Lower leg skin (tissue), 4 donors: ENCODE results near the gene TTF2. TPM values are rescaled to one million over a fixed set of nuclear protein-coding genes. Genes with fewer than 3 reads are reported as not detected.
"Not testable (repeated sequence)": the region's sequence is repeated elsewhere in the genome, so short reads cannot be mapped to it uniquely, and the experiment has no call there.

Source experiments
- DNase-seq, 2 donors: peaks; one replicate each; pipeline ENCODE4 v3.0.0-alpha.2; 2019; ENCODE audit warnings: low spot score in 2 of 2
- H3K4me3 ChIP-seq: fragments of 200-600 bp; sonication (generic); 2 replicates; pipeline ENCODE4 v1.5.1; 2017; ENCODE audit warnings: mild to moderate bottlenecking, low read depth; ENCODE audit not compliant: poor library complexity, severe bottlenecking
- POLR2A ChIP-seq, 2 donors: fragments of 450-650 bp; IDR thresholded peaks; one replicate each; pipeline ENCODE4 v1.6.1; 2016 to 2017; ENCODE audit warnings: antibody characterized with exemption in 2 of 2, mild to moderate bottlenecking in 1 of 2, moderate library complexity in 1 of 2
- WGBS, 2 donors: methylation state at CpG; one replicate each; pipeline ENCODE4 v1.1.5; 2018; 5-methylcytosine and 5-hydroxymethylcytosine counted together
- intact Hi-C: fragments of 100-400 bp; cut with DNase I; formaldehyde crosslinking; loops from one replicate; pipeline ENCODE4 v1.15.0; 2023; ENCODE audit warnings: low total_unique reads
- microRNA counts, 2 donors: library from miRNA; unstranded; fragments of <30 nt; microRNA quantifications; one replicate each; lab custom pipeline; 2016
- microRNA-seq, 2 donors: library from miRNA; unstranded; fragments of <30 nt; microRNA quantifications; one replicate each; pipeline ENCODE4, GENCODE V29; 2016; ENCODE audit warnings: borderline replicate concordance in 2 of 2, borderline number of aligned reads in 1 of 2
- total RNA-seq, 4 donors: library from RNA; depleted of rRNA; stranded (reverse); fragments of >200 nt; gene quantifications; one replicate each; pipeline ENCODE4 v1.1.0, GENCODE V29; 2016
- TF ChIP-seq, protein P1 (sequence below), 3 donors: fragments of 450-650 bp; IDR thresholded peaks; one replicate each; pipeline ENCODE4 v1.5.1; 2016; ENCODE audit warnings: antibody characterized with exemption in 3 of 3, mild to moderate bottlenecking in 3 of 3, moderate library complexity in 2 of 3

Gene TTF2
- total RNA-seq, 4 donors from 2014 or later: 6.8 to 26.8 (median 20.6) TPM

- TF ChIP-seq POLR2A (IDR thresholded peaks at IDR 0.05): no peak
- TF ChIP-seq, protein P1, sequence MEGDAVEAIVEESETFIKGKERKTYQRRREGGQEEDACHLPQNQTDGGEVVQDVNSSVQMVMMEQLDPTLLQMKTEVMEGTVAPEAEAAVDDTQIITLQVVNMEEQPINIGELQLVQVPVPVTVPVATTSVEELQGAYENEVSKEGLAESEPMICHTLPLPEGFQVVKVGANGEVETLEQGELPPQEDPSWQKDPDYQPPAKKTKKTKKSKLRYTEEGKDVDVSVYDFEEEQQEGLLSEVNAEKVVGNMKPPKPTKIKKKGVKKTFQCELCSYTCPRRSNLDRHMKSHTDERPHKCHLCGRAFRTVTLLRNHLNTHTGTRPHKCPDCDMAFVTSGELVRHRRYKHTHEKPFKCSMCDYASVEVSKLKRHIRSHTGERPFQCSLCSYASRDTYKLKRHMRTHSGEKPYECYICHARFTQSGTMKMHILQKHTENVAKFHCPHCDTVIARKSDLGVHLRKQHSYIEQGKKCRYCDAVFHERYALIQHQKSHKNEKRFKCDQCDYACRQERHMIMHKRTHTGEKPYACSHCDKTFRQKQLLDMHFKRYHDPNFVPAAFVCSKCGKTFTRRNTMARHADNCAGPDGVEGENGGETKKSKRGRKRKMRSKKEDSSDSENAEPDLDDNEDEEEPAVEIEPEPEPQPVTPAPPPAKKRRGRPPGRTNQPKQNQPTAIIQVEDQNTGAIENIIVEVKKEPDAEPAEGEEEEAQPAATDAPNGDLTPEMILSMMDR (IDR thresholded peaks at IDR 0.05): no peak
- WGBS, 2 donors: 66 to 71% methylated on average over 8 of the region's 8 CpGs
- intact Hi-C loops: no loop called here
Observed at GRCh38 chr1:117146575-117147340, 86.6 kb downstream of the TTF2 start.

DNA sequence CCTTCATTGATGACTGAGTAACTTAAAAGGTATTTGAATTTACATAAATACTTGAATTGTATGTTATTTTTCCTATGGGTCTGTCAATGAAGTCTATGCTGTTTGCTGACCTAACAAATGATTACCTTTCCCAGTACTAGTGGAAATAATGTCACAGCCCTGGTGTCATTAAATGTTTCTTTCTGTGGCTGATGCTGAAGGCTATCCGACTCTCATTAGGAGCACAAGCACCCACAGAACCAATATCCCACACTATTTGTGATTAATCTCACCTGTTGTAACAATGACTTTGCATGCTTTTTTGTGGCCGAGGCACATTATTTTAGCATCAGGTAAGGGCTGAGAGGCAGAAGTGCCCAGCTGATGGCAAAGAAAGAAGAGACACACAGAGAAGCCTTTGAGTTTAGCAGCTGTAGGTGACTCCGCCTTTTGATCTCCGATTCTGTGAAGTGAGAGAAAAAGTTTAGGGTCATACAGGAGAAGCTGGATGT, 87.3 kb downstream of the TTF2 start:
- intact Hi-C loops: no loop called here
- TF ChIP-seq, protein P1 (IDR thresholded peaks at IDR 0.05): no peak
- no peak for TF ChIP-seq POLR2A (IDR thresholded peaks at IDR 0.05)
- 64 to 67% methylated on average over 4 of the region's 4 CpGs for WGBS, 2 donors
- H3K4me3 ChIP-seq: no peak overlapping the region
- no peak for DNase-seq

More at GRCh38 chr1:117146575-117147340, 86.6 kb downstream of the TTF2 start:
- H3K4me3 ChIP-seq: no peak overlapping the region
- no peak for DNase-seq

- DNase-seq: no peak
- intact Hi-C loops: no loop called here
- H3K4me3 ChIP-seq: no peak overlapping the region
- TF ChIP-seq, protein P1 (IDR thresholded peaks at IDR 0.05): no peak
- no peak for TF ChIP-seq POLR2A (IDR thresholded peaks at IDR 0.05)
- WGBS, 2 donors: 70 to 73% methylated on average over 5 of the region's 5 CpGs
Observed at GRCh38 chr1:117147856-117148588, 87.9 kb downstream of the TTF2 start.

DNA sequence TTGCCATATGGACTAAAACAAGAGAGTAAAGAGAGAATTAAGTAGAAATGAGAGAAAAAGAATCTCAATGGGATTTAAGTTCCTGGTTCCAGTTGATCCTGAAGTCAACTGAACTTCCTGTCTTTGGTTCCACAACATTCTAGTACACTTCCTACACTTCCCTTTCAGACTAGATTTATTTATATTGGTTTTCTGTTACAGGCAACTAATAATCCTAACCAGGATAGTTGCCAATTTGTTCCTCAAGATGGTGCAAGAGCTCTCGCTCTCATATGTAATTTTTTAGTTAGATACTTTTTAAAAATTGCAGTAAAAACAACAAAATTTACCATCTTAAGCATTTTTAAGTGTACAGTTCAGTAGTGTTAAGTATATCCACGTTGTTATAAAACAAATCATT, 90.2 kb downstream of the TTF2 start:
- H3K4me3 ChIP-seq: no peak overlapping the region
- no peak for DNase-seq
- no peak for TF ChIP-seq POLR2A (IDR thresholded peaks at IDR 0.05)
- TF ChIP-seq, protein P1 (IDR thresholded peaks at IDR 0.05): no peak
- 75 to 76% methylated on average over 2 of the region's 2 CpGs for WGBS, 2 donors
- intact Hi-C loops: no loop called here

GRCh38 chr1:117151305-117151704, 91.2 kb downstream of the TTF2 start:
- 85 to 89% methylated on average over 5 of the region's 5 CpGs for WGBS, 2 donors
- H3K4me3 ChIP-seq, intact Hi-C loops, DNase-seq: not testable (repeated sequence)

MicroRNAs within 50 kb of the gene (microRNA counts, 767-probe panel; counts per million panel counts)
- 0 to 358 counts per million in 2 donors for microRNA hsa-miR-942 (lab: Ali Mortazavi, UCI)

Small RNA genes lying within 50 kb of the gene (microRNA-seq; reads per million reads assigned to microRNA genes)
- 18.3 to 18.7 reads per million in 2 donors for gene MIR942

Other genes starting within 250 kb of the TTF2 start
- gene PTGFRN, start 150.4 kb upstream of the TTF2 start, total RNA-seq: 10 to 100 TPM; 58.0 to 92.4 (median 84.5) TPM
- gene CD101, start 58.6 kb upstream of the TTF2 start, total RNA-seq: 1 to 10 TPM in 1 of 4 donors, under 1 TPM in 3; 0.46 to 1.8 (median 0.92) TPM
- gene TRIM45, start 61.4 kb downstream of the TTF2 start, total RNA-seq: 1 to 10 TPM in 3 of 4 donors, under 1 TPM in 1; 0.84 to 3.9 (median 1.8) TPM
- 1 to 10 TPM in 3 of 4 donors, under 1 TPM in 1; 0.38 to 5.7 (median 2.7) TPM for gene VTCN1, start 150.6 kb downstream of the TTF2 start, total RNA-seq